Endothelial cell of hepatic sinusoid (primary cell): ENCODE data around the gene COMT.
"Not testable (repeated sequence)": the region's sequence is repeated elsewhere in the genome, so short reads cannot be mapped to it uniquely, and the experiment has no call there.

Experiments used
- in situ Hi-C: cut with HindIII; loops from 2 replicates; pipeline ENCODE4 v1.10.0; 2017; ENCODE audit warnings: low sequenced_read_pairs

The COMT gene

DNA sequence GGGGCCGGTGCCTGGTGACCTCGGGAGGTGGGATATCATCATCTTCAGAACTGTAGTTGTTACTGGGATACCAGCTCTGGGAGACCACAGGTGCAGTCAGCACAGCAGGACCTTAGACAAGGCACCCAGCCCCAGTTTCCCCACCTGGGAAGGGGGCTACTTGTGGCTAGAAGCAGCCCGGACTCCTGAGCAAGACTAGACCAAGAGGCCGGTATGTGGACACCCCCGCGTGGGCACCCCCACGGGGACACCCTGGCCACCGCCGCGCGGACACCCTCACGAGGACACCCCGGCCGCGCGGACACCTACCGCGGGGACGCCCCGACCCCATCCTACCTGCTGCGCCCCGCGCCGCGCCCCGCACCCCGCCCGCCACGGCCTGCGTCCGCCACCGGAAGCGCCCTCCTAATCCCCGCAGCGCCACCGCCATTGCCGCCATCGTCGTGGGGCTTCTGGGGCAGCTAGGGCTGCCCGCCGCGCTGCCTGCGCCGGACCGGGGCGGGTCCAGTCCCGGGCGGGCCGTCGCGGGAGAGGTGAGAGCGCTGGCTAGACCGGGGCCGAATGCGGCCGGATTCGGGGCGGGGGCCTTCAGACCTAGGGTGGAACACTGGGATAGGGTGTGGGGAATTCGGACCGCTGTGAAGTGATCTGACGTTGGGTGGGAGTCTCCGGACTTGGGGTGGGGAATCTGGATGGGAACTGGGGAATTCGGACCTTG, at the start of gene COMT, which contains the start of gene TXNRD2:
TSS of gene COMT (plus strand) at position 408 of the 718 bp plus-strand sequence. CDS start 20,755 bp downstream, outside the sequence.
TSS of gene TXNRD2 (minus strand) at position 454 of the 718 bp plus-strand sequence. CDS start at position 439, 15 bp downstream.
- in situ Hi-C loops: no loop called here

DNA sequence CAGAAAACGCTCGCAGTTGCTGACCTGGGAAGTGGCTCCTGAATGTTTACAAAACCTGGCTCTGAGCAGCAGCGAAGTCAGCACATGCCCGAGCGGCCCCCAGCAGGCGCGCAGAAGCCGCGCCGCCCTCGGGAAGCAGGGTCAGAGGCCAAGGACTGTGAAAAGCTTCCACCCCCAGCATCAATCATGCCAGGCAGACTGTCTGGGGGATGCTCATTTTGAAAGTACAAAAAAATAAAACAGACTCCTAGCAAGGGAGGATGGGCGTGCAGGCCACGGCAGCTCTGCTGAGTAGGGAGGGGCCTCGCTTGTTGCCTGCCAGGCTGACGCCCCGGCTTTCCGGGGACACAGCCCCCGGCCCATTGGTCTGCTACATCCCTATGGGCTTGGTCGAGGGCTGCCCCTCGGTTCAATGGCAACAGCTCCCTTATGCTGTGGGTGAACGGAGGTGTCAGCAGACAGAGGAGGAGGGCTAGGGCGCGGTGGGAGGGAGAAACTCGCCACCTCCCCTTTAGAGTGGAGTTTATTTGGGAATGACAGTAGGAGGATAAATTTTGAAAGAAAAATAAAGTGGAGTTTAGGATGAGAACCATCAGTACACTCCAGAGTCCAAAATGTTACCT, 49.2 kb upstream of the COMT start:
- in situ Hi-C loops: loop anchor here (5.0 kb wide), 2 partner anchors 40 to 80 kb away; no protein-coding TSS in a partner anchor

DNA sequence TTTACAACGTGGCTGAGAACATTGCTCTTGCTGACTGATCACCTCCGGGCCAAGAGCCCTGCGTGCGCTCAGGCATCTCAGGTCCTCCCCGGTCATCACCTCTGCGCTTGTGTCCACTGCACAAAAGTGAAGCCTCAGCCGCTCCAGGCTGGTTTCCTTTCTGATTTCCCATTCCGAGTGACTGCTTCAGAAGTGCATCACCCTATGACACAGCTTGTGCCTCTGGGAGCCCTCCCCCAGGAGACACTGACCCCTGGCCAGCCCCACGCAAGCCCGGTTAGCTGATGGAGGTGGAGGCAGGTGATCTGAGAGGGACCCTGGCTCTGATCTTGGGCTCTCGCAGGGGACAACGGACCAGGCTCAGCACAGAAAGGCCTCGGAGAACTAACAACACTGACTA, 48.6 kb upstream of the COMT start:
- in situ Hi-C loops: loop anchor here (5.0 kb wide), 2 partner anchors 39 to 81 kb away; no protein-coding TSS in a partner anchor

DNA sequence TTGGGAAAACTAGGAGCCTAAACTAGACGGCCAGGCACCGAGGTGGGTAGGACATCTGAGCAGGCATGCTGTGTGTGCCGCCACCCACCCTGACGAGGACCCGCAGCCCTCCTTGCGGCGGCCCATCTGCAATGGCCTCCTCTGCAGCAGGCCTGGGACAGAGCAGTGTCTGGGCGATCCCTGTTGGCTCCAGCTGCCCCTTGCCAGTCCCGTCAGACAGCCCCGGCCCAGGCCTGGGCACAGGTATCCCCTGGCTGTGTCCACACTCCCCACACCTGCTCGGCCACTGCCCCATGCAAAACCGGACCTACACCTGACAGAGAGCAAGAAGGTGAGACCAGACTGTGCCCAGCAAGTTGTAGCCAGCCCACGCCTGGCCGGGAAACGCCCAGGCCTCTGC, 48.2 kb upstream of the COMT start:
- in situ Hi-C loops: loop anchor here (5.0 kb wide), 2 partner anchors 39 to 81 kb away; no protein-coding TSS in a partner anchor

DNA sequence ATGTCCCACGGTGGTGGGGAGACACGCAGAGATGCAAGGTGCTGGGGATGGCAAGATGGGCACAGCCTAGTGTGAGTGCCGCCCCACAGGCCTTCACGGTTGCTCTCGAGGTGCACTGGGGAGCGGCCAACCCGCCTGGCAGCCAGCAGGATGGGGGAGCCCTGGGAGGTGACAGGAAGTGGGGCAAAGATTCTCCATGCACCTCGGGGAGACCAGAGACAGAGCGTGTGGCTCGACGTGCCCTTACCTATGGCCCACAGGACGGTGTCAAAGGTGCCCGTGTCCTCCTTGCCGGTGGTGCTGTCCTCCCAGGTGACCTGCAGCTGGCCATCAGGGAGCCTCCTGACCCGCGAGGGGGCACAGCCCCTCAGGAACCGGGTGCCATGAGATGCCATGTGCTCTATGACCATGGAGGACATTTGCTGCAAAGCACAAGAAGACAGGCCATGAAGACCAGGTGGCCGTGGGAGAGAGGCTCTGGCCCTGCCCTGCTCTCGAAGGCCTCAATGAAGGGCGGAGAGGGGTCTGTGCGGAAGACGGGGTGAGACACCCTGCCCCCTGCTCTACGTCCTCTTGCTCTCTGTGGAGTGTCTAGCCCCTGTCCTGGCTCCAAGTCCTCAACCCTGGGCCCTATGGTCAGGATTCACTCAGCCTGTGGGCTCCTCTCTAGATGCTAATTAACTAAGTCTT, 46.3 kb upstream of the COMT start:
- in situ Hi-C loops: no loop called here

DNA sequence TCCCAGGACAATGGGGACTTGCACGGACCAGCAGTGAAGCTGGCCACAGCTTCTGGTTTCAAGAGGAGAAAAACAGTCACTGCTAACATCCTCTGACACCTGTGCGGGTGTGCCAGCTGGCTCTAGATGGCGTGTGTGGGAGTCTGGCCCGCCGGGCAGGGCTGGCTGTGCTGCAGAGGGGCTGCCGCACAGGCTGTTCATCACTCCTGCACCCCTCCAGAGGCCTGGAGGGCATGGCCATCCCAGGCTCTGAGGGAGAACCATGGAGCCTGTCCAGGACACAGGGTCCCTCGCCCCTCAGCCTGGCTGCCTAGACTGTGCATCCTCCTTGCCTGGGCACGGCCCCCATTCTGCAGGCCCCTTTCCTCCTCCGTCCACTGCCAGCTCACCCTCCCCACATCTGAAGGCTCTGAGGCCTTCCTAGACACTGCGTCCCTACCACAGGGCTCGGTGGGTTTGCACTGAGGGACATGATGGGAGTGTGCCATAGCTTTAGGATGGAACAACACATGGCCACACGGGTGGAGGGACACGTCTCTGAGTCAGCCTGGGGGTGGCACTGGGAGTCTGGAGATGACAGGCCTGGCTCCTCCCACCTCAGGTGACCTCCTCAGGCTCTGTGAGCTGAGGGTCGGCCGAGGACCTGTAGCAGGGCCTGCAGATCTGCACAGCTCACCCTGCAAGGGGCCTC, 44.8 kb upstream of the COMT start:
- in situ Hi-C loops: no loop called here

DNA sequence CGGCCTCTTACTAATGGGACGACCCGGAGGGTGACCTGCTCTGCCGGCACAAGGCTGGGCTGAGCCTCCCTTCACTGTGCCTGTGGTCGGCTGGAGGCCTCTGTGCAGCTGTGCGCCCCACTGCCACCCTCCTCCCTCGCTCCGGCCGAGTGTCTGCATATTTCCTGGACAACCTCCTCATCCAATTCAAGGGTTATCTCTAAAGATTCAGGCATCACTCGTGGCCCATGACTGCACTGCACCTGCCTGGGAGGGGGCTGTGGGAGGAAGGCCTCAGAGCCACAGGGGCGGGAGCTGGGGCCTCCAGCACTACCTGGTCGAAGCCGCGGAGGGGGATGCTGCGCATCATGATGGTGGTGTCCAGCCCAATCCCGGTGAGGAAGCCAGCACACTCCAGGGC, 43.8 kb upstream of the COMT start:
- in situ Hi-C loops: no loop called here

DNA sequence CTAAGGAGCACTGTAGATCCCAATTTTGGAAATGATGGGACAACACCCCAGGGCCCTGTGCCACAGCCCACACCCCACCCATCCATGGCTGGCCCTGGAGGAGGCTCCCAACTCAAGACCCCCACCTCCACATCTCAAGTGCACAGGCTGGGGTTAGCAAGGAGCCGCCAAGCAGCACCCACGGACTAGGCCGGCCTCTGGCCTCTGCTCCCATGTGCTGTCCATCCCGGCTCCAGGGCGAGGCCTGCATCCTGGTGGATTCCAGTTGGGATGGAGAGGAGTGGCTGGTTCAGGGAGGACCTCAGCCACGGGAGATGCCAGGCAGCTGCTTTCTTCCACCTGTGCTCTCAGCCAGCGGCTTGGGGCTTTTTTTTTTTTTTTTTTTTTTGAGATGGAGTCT, 43.4 kb upstream of the COMT start:
- in situ Hi-C loops: no loop called here

DNA sequence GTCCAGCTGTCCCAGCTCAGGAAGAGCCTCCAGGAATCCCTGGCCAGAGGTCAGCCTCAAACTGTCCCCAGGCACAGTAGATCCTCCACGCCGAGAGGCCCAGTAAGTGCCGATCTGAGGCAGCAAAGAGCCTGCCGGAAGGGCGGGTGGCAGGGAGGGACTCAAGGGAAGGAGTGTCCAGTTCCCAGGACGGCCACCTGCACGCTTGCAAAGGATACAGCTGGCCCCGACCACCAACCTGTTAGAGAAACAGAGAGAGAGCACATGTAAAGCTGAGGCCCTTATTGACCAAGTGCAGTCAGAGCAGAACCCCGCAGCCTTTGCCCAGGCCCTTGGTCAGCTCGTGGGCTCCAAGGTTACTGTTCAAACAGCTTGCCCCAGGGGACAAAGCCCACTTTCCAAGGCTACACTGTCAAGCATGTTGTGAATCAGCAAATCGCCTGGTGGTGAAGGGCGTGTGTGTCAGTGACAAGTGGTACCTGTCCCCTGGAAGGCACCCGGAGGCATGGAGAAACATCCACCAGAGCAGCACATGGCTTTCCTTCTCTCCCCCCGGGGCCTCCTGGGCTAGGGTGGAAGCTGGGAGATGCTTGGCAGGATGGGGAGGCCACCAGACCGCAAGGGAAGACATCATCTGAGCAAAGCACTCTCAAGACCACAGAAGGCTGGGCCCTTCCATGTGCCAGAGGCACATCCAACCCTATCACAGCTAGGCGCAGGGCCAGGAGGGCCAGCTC, 42.6 kb upstream of the COMT start:
- in situ Hi-C loops: no loop called here

DNA sequence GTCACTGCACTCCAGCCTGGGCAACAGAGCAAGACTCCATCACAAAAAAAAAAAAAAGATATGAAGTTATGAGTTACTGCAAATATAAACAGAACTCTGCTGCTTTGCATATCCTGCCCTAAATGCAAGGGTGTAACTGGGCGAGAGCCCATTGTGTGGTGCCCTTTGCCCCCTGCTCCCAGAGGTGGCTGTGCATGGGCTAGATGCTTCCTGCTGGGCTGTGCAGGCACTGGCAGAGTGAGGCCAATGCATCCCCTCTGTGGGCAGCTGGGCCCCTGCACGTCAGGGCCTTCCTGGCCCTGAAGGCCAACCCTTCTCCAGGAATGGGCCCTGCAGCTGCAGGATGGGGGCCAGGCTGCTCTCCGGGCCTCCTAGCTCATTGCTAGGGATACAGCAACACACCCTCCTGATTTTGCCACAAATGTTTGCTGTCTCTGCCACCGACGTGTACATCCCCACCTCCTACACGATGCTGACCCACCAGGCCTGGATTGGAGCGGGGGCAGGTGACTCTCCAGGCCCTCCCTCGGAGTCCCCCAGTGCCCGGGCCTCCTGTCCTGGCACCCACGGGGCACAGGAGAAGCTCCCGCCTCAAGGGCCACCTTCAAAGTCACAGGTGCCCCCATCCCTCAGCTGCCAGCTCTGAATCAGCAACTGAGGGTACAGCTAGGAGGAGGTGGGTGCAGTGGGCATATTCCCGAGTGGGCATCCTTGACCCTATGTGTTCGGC, 40.7 kb upstream of the COMT start:
- in situ Hi-C loops: no loop called here

DNA sequence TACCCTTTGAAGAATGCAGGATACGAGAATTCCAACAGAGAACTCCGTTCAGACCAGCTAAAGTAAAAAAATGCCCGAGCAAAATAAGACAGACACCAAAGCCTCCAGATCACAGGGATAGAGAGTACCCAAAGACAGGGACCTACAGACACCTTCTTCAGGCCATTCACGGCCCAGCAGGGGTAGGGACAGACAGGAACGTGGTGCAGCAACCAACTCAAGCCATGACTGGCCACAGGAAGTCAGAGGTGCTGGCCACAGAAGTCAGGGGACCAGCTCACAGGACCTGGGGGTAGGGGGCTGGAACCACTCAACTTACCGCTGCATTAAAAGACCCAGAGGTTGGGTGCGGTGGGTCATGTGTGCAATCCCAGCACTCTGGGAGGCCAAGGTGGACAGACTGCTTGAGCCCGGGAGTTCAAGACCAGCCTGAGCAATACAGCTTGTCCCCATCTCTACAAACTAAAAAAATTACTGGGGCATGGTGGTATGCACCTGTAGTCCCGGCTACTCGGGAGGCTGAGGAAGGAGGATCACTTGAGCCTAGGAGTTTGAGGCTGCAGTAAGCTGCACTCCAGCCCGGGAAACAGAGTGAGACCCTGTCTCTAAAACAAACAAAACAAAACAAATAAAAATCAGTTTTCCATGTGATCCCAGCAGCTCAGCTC, 39.9 kb upstream of the COMT start:
- in situ Hi-C loops: no loop called here

DNA sequence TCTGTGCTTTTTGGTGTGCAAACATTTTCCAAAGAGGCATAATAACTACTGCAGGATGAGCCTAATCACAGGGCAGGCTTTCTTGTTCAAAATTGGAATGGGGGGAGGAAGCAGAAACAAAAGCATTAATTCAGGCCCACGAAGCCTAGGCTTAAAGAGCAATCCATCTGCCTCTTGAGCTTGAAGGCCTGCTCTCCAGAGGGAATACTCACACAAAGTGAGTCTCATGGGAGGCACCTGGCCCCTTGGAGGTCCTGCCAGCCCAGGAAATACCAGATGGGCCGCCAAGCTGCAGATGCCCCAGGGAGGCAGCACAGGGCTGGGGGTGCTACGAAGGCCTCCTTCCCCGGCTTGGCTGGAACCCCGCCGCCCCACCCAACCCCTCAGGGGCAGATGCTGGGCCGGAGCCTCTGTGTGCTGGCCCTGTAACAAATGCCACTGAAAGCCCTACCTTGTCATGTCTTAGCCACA, 39.3 kb upstream of the COMT start:
- in situ Hi-C loops: no loop called here

DNA sequence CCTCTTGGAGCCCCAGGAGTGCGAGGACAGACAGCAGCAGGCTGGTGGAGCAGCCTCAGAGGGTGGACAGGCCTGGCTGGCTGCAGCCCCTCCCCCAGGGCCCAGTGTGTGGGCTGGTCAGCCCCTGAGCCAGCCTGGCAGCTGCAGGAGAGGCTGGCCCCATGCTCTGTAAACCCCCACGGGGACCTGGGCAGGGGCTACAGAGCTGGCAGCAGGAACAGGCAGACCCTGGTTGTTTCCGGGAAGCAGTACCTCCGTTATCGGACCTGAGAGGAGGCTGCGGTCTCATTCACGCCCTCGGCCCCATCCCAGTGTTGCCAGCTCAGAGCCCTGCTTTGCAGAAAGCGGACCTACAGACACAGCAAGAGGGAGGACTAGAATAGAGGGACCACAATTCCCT, 38.5 kb upstream of the COMT start:
- in situ Hi-C loops: no loop called here

DNA sequence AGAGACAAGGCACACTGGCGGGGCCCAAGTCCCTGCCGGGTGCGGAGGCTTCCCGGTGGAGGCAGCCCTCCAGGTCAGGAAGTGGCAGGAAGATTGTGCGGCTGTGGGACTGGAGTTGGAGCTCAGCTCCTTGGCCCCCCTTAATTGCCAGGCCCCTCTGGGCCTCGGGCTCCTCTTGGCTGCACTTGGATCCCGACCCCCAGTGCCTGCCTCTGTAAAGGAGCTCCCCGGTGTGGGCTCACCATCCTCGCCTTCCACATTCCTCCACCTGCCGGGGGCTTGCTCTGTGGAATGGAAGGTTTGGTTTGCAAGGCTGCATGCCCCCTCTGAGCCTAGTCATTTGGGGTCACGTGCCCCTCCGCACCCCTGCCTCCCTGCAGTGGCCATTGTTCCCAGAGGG, 38.1 kb upstream of the COMT start:
- in situ Hi-C loops: no loop called here

DNA sequence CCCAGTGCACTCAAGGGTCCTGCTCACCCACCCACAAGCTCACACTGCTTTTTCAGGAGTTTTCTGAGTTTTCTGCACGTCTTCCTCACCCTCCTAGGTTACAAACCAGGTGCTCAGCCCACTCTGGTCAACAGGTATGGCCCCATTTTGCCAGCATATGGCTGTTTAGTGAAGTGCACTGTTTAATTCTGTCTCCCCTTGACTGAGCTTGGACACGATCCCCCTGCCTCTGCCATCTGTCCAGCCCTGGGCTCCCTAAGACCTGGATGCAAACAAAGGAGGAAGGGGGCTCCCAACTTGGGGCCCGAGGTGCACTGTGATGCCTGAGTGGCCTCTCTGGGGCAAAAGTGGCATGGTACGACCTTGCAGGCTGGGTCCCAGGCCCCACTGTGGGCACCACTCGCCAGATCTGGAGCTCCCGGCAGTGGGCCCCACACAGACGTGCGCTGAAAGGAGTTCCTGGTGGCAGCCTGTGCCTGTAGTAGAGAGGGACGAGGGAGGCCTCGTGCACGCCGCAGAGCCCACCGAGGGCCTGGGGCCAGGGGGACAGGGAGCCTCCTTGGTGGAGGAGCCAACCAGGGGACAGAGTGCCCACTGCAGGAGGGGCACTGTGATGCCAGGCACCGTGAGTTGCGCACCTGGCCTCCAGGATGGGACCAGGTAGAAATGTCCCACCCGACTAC, 37.3 kb upstream of the COMT start:
- in situ Hi-C loops: no loop called here

DNA sequence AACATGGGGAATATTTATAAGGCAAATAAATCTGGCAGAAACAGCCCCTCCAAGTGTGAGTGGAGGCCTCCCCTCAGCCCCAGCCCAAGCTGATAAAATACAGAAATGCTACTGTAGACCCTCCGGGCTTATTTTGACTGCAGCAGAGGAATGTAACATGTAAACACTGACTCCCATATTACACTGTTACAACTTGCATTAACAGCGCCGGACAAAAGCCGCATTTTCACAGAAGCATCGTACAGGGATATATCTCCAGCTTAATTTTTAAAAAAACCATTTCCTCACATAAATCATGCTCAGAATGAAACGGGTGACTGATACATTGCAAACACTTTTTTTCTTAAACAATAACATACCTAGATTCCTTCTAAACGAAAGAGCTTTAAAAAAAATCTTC, 36.6 kb upstream of the COMT start:
- in situ Hi-C loops: no loop called here

DNA sequence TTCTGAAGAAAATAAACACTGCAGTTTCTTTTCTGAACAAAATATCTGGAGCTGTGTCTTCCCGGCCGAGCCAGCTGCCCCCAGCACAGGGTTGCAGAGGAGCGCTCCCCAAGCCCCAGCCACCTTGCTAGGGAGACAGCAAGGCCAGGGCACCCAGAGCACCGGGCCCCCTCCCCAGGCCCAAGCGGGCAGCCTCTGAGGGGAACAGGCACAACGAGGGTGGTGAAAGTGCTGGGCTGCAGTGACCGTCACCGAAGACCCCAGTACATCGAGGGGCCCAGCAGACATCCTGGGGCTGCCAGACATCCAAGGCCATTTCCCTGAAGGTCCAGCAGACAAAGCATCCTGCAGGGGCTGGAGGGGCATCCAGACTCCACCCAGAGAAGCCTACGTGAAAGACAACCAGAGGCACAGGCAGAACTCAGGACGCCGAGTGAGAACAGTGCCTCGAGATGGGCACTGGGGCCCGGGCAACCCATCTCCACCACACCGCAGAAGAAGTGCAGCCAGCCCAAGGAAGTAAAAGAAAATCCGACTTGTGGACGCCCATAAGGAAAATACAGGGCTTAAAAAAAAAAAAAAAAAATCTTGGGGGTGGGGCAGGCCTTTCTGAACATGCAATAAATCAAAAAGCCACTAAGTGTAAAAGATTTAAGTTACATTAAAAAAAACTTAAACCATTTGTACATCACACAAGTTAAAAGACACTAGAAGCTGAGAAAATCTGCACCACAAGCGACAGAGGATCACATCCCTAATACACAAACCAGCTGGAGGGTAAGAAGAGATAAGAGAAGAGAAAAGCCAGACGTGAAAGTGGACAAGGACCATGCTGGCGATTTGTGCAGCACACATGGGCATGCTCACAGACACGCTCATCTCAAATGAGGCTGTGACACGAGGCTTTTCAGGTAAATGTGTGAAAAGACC, 36.0 kb upstream of the COMT start:
- in situ Hi-C loops: no loop called here

DNA sequence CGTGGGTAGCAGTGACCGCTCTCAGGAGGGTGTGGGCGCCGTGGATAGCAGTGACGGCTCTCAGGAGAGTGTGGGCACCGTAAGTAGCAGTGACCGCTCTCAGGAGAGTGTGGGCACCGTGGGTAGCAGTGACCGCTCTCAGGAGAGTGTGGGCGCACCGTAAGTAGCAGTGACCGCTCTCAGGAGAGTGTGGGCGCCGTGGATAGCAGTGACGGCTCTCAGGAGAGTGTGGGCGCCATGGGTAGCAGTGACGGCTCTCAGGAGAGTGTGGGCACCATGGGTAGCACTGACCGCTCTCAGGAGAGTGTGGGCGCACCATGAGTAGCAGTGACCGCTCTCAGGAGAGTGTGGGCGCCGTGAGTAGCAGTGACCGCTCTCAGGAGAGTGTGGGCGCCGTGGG, 34.7 kb upstream of the COMT start:
- in situ Hi-C loops: not testable (repeated sequence)
